ENCODE data around the gene COL18A1.

COL18A1 gene

DNA sequence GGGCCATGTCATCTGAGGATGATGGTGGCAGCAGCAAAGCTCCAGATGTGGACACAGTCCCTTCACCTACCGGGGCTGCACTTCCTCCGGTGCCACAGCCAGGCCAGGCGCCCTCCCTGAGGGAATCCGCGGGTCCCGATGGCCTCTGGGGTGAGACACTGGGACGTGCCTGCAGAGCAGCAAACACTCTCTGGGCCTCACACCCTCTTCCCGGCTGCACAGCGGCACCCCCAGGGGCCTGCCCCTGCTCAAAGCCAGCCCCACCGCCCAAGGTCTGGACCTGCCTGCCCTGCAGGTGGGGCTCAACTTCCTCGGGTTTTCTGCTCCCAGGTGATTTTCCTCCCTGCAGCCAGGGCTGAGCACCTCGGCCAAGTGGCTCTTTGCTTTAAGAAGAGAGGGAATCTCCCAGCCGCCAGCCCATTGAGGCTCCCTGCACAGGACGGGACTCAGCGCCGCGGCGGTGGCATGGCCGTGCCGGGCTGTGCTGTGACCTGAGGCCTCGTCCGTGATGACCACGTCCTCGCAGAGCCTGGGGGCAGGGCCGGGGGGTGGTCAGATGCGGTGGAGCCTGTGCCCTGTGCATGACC lies 21.3 kb upstream of the COL18A1 start:
- DNase-seq: no peak

DNA sequence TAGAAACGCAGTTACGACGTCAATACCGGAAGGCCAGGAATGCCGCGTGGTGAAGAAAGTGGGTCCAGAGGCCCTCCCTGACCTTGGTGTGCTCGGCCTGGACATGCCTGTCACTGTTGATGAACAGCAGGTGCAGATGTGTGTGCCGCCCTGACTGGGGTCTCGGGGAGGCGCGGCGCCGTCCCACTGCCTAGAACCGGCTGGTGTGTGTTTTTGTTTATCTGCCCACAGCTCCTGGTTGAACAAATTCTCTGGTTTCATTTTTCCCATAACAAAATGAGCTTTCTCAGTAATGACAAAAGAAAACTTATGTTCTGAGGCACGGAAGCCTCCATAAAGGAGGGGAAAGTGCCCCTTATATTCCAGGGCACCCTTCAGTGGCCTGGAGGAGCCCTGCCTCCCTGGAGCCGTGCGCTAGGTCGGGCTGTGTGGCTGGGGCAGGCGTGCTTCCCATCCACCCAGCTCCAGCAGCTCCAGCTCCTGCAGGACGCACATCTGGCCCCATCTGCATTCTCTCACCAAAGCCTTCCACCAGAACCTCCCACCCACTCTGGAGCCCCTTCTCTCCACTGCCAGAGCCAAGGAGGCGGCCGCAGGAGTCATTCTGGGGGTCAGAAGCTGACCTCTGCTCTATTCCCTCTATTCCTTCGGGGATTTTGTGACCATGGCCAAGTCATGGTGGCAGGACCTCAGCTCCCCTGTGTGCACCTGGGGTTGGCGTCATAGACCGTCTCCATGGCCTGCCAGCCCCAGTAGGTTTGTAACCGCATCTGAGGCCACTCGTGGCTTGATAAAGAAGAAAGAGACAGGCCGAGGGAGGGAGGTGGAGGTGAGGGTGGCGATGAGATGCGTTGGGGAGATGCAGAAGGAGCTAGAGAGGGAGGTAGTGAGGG lies 20.1 kb upstream of the COL18A1 start:
- no peak for DNase-seq

DNA sequence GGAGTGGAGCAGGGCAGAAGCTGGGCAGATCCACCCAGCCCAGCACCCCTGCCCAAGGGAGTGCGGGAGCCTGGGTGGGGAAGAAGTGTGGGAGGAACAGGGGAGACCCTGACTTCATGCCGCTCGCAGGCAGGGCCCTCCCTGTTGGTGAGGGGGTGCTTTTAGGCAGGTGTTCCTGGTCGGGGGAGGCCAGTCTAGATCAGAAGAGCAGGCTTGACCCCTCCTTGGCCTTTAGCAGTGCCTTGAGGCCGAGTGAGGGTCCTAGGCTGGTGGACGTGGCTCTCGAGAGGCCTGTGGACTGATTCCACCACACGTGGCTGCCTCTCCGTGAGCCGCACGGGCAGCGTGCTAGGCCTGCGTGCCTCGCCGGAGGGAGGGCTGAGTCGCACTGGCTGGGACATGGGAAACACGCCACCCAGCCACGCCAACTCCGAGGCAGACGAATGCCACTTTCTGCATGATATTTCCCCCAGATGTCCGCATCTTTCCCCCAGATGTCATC lies 19.4 kb upstream of the COL18A1 start:
- DNase-seq: no peak

DNA sequence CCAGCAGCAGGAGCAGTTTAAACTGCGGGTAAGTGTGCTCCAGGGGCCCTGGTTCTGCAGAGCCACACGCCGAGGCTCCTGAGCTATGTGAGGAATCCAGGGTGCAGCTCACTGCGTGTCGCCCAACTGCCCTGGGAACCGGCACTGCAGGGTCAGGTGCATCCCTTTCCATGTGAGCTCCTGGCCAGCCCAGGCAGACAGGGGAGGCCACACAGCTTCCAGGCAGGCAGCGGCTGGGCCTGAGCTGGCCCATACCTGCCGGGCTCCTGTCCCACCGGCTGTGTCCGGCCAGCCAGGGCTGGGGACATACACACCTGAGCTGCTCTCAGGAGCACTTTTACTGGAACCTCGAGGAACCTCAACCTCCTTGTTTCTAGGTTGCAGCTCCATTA lies 18.6 kb upstream of the COL18A1 start:
- no peak for DNase-seq

DNA sequence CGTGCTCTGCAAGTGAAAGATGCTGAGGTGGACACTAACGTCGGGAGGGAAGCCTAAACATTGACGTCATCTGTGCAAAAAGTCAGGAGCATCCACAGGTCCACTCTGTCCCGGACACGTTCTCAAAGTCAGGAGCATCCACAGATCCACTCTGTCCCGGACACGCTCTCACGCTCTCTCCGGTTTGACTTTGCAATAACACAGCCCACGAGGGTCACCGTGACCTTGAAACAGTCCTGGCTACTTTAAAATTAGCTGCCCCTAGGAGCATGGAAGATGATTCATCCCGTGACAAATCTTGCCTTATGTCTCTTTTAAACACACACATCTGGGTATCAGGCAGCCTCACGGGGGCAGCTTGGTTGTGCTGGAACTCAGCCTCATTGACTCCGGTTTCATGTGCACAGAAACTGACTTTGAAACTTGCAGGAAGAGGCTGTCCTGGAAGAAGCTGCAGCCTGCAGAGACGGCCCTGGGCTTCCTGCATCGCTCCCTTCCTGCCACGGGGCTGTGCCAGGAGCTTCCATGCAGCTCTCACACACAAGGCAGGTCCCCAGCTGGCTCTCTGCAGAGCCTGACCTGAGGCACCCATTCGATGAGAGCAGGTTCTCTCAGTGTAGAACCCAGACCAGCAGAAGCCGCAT lies 18.1 kb upstream of the COL18A1 start:
- DNase-seq: no peak

DNA sequence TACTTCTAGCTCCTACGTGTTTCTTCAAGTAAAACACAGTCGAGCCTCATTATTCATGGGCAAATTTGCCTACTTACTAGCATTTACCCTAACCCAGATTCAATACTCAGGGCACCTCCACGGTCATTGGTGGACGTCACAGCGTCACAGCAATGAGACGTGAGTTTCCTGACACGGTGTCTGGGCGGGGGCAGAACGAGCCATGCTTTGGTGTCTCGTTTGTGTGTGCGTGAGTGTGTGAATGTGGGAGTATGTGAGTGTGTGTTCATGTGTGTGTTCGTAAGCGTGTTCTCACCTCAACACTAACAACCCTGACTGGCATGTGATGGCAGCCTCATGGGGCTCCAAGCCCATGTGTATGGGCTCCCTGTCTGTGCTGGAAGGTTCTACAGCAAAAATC lies 17.5 kb upstream of the COL18A1 start:
- no peak for DNase-seq

DNA sequence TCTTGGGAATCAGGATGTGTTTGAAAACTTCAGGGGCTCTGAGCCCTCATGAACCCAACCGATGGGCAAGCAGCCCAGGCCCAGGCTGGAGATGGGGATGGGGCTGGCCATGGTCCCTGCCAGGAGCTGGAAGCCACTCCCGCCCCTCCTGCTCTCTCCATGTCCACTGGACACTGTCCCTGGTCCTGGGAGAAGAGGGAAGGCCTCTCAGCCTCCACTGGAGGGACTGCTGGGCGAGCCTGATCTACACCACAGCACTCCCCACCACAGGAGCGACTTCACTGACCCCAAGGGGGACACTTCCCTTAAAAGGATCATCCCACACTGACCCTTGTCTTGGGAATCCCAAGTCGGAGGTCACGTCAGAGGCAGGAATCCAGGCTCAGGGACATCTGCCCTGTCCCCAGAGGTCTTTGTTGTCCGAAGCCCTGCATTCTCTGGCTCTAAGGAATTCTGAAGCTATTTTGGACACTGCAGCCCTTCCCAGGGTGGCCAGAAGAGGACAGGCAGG lies 16.9 kb upstream of the COL18A1 start:
- no peak for DNase-seq

DNA sequence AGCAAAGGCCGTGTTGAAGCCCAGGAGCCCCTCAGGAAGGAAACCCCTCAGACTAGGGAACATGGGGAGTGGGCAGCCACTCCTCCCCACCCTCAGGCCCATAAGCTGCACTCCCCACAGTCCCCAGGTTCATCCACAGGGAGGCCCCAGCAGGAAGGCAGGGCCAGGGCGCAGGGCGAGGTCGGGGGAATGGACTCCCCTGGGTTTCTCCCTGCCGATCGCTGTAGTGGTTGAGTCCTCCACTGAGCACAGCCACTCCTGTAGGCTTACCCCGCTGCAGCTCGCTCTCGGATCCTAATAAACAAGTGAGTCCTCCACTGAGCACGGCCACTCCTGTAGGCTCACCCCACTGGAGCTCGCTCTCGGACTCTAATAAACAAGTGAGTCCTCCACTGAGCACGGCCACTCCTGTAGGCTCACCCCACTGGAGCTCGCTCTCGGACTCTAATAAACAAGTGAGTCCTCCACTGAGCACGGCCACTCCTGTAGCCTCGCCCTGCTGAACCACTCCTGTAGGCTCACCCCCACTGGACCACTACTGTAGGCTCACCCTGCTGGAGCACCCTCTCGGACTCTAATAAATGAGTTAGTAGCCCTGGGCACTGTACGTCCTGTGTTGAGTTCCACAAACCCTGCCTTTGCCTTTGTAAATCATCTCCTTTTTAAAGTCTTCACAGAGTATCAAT lies 16.2 kb upstream of the COL18A1 start:
- DNase-seq: no peak

DNA sequence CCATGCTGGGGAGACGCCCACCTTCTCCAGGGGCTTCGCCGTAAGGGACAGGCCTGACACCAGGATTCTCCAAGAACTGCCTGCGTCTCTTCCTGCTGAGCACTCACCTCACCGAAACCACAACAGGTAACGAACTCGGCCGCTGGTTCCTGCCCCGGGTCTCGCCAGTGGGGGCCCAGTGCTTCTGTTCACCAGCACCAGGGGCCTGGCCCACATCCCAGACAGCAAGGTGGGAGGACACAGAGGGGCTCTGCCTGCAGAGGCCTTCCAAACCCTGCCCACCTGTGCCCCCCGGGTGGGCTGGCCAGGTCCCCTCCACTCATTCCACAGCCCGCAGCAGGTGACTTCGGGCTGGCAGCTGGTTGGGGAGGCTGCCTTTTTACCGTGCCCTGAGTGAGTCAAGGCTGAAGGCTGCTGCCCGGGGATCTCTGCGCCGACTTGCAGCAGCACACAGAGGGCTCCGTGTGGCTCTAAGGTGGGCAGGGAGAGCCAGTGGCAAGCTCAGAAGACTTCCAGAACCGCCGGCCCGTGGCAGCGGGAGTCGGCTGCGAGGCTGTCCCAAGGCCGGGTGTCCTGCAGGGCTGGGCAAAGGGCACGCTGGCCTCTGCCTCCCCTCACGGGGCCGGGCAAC lies 14.7 kb upstream of the COL18A1 start:
- no peak for DNase-seq

DNA sequence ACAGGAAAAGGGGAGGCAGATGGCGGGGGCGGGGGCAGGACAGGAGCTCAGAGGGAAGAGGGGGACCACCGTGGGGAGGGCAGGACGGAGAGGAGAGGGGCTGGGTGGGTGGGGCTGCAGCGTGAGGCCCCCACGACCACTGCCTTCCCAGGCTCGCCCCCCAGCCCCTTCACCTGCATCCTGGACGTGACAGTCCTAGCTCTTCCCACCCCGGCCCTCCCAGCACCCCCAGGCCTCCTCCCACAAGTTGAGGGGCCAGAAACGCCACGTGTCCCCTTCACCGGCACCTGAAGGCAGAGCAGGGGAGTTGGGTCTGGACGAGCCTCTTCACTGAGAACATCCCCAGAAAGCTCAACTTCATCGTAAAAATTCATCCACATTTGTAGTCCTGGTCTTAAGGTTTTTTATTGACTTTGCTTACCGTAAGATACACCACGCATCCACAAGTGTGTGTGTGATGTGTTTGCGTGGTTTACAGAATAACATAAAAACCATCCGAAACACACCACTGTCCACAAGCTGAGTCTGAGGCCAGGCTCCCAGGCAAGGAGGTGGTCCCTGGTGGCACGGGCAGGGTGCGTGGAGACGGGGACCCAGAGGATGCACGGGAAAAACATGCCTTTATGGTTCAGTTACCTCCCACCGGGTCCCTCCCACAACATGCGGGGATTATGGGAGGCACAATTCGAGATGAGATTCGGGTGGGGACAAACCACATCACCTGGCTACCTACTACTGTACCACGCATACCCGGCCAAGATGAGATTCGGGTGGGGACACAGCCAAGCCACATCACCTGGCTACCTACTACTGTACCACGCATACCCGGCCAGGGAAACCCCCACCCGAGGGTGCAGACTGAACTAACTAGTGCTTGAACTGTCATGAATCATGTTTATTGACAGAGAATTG lies 13.9 kb upstream of the COL18A1 start:
- no peak for DNase-seq

DNA sequence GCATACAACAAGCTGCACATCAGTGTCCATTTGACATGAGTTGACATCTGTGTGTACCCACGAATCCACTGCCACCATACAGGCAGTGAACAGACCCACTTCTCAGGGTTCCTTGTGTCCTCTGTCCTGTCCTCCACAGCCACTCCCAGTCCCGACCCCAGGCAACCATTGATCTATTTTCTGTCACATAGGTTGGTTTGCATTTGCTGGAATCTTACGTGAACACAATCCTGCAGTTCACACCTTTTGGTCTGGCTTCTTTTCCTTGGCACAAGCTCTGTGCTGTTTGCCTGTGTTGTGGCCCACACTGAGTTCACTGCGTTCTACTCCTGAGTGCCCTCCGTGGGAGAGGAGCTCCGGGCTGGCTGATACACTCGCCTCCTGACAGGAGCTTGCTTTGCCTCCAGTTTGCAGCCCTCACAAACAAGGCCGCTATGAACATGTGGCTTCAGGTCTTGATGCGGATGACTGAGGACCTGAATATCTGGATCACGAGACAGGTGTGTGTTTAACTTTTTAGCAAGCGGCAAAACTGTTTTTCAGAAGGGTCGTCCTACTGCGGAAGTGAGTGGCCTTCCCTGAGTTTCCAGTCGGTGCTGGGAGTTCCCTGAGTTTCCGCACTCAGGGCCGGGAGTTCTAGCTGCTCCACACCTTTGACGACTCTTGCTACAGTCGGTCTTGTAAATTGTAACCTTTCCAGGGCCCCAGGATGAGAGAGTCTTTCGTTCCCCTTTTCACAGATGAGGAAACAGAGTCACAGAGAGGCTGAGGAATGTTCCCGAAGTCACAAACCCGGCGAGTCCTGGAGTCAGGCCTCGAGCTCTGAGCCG lies 13.0 kb upstream of the COL18A1 start:
- DNase-seq: no peak

DNA sequence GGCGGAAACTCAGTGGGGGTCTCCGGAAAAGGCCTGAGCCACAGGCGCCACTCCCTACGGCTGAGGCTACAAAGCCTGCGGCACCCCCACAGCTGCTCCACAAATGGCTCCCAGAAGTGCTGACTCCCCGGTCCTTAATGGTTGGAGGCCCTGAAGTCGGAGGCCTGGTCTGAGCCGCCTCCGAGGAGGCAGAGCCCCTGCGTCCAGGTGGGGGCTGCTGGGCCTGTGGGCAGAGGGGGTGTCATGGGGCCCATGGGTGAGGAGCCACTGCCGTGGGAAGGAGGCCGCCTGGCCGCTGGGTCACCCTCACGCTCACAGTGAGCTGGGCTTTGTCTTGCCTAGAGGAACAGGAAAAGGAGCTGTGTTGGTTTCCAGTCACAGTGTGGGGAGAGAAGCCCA lies 12.4 kb upstream of the COL18A1 start:
- no peak for DNase-seq

DNA sequence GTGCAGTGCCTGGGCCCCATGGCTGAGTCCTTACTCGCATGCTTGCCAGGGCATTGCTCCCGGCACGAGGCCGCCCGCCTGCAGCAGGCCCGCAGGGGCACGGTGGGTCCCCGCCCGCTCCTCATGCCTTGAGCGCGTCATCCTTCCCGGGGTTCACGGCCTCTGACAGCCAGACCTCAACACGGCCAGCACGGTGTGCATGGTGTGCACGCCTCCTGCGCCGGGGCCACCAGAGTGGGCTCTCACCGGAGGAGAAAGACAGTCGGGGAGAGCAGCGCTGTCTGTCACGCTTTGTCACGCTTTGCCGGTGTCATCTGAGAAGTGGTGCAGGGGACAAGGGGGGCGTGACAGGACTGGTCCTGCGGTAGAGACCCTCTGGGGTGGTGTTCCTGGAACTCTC lies 11.9 kb upstream of the COL18A1 start:
- DNase-seq: no peak

DNA sequence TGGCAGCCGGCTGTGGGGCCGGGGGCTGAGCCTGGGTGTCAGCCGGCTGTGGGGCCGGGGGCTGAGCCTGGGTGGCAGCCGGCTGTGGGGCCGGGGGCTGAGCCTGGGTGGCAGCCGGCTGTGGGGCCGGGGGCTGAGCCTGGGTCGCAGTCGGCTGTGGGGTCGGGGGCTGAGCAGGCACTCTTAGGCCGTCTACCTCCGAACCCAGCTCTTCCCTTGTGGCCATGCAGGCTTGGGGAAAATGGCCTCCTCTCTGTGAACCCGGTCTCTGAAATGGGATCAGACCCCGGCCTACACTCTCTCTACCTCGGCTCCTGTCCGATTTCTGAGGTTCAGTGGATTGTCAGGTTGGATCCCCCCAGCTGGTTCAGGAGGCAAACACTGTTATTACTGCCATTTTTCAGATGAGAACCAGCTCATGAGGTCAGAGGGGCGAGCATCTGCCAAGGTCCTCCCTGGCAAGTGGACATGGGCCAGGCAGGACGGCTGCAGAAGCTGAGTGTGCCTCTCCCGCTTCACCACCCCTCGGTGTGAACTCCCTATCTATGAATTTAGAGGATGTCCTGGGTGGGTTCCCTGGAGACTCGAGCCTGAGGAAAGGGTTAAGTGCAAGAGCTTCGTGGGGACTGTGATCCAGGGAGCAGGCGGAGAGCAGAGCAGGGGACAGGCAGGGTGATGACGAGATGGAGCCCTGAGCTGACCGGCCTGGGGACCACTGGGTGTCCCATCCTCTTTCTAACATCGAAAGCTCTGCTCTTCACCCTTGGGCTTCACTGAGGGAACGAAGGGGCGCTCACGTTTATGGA lies 10.9 kb upstream of the COL18A1 start:
- no peak for DNase-seq

DNA sequence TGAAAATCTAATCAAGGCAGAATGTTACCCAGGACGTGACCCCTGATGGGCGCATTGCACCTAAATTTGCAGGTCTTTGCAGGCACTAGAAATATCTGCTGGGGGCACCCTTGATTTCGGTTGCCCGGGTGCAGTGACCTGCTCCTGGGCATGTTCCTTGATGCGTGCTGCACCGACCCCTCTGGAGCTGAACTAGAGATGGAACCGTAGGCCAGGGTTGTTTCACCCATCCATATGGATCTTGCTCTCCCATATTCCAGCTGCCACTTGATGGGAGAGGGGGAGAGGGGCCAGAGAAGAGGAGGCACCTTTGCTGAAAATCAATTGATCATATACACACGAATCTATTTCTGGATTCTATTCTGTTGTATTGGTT lies 8.4 kb upstream of the COL18A1 start:
- no peak for DNase-seq

DNA sequence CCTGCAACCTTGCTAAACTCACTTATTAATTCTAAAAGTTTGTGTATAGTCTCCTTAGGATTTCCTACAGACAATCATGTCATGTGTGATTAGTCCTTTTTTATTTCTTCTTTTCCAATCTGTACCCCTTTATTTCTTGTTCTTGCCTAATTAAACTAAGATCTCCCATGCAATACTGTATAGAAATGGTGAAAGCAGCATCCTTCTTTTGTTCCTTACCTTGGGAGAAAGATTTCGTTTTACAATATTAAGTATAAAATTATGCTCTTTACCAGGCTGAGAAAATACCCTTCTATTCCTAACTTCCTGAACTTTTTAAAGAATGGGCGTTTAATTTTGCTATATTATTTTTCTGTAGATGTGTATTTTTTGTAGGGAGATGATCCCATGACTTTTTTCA lies 7.6 kb upstream of the COL18A1 start:
- DNase-seq: no peak

DNA sequence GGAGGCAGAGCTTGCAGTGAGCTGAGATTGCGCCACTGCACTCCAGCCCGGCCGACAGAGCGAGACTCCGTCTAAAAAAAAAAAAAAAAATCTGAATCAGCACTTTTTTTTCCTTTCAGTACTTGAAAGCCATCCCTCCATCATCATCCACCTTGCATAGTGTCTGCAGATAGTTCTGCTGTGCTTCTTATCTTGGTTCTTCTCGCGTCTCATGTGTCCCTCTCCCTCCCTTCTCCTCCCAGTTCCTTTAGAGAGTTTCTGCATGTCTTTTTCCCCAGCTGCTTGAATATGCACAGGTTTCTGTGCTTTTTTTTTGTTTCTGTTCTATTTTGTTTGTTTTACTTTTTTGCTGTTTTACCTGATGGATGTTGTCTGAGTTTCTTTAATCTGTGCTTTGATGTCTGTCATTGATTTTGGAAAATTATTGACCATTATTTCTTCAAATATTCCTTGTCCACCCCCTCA lies 3.9 kb upstream of the COL18A1 start:
- no peak for DNase-seq

DNA sequence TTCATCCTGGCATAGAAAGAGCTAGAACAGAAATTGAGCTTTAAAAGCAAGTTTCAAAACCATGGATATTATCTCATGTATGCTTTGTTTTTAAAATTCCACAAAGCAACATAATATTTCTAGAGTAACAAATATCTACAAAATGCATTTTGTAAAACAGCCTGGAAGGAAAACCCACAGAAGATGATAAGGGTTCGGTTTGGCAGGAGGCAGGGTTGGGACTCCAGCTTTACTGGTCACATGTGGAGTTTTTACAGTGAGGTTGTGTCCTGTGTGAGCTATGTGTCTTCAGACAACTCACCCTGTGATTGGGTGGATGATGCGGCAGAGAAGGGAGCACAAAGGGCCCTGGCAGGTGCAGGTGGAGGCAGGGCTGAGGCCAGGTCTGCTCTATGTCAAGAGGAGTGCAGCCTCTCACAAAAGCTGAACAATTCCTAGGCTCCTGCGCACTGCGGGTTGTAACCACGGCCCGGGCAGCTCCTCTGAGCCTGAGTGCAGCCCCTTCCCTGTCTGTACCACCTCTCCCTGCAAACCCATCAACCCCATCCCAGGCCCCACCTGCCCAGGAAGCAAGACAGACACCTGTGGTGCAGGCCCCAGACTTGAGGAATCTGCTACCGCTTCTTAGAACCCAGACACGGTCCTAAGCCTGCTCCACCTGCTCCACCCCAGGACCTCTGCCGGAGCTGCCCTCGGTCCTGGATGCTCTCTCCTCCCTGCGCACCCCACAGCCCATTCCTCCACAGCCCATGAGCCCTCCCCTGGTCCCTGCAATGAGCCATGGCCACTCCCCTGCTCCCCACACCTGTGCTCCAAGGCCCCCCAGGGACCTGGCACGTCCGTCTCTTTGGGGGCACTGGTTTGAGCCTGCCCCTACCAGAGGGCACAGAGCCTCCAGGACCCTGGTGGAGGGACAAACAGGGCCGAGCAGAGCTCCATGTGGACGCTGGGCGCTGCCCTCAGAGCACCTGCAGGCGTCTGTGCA lies 2.8 kb upstream of the COL18A1 start:
- DNase-seq: no peak

Measured in suppressor macrophage treated with lipopolysaccharide for 1 hour (primary cell).